Transverse colon (tissue), 3 donors: ENCODE results near the gene PTPN1.

ENCODE experiments used
- CTCF ChIP-seq, 5 experiments: fragments of 200-600 bp in 3 of 5; fragments of 450-650 bp in 2 of 5; sonication (generic) in 3 of 5; IDR thresholded peaks; 1 replicate in 2 of 5; 2 replicates in 3 of 5; pipeline ENCODE4 v1.5.1; 2016 to 2017; ENCODE audit warnings: antibody characterized with exemption in 5 of 5, inconsistent platforms in 3 of 5, mild to moderate bottlenecking in 2 of 5, moderate library complexity in 1 of 5
- EP300 ChIP-seq: sonication (generic); formaldehyde crosslinking; IDR thresholded peaks from one replicate; pipeline ENCODE4 v1.6.1; 2017; ENCODE audit warnings: antibody characterized with exemption, low read depth

- TF ChIP-seq CTCF (IDR thresholded peaks at IDR 0.05) (no peak), EP300 (no peak)
Measured at GRCh38 chr20:50580842-50581544, 70.8 kb downstream of the PTPN1 start.
